ENCODE measurements around the gene SERPINA9. TPM values are rescaled to one million over a fixed set of nuclear protein-coding genes. Genes with fewer than 3 reads are reported as not detected.

Gene SERPINA9
- total and polyA plus RNA-seq, 2 of the 8 experiments (the other 6 are each of a cell fraction or from before 2014, with no cell fraction given) = not detected

DNA sequence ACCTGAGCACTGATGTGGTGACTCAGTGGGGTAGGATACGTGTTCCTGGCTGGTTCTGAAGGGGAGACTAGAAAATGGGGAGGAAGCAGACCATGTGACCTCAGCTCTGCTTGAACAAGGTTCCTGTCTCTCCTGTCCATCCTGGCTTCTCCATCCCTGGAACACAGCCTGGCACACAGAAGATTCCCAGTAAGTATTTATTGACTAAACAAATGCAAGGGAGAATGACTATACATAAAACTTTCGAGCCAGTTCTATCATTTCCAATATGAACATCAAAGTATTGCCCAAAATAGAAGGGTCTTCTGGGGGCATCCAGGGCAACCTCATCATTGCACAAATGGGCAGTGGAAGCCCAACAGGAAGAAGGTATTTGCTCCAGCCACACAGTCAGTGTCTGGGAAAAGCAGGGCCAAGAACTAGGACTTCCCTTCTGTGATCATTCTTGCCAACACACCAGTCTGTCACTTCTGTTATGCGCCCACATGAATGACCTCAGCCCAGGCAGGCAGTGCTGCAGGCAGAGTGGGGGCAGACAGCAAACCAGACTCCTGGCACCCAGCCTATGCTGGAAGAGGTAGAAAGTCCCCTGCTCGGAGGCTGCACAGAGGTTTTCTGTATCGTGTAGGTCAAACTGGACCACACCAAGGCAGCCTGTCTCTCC is 5.6 kb upstream of the SERPINA9 start:
- no peak overlapping the region for H2BK5ac ChIP-seq (ENCODE audit: low read depth, low read length)
- H3K27me3 ChIP-seq (replicated peaks in 1 of 4; ENCODE audit: control insufficient read depth in 3 of 4, extremely low read depth in 1 of 4, insufficient read depth in 3 of 4, low read length in 3 of 4) = no peaks in the 10 kb centered on the region; a peak in 1 of 7 replicates
- H2BK20ac ChIP-seq (ENCODE audit: low read length) = no peak overlapping the region
- ChIA-PET POLR2A (ENCODE audit: partially characterized antibody) (interaction anchor here (1.1 kb wide), 1 partner anchor 15 kb away, joined by 3 read pairs; no protein-coding TSS in a partner anchor), CTCF (ENCODE audit: partially characterized antibody) (interaction anchor here (0.5 to 3.3 kb wide), 3 partner anchors 13 to 461 kb away, joined by 3 to 11 read pairs (median 7); no protein-coding TSS in a partner anchor)
- H3K4me1 ChIP-seq (replicated peaks in 1 of 4; ENCODE audit: control insufficient read depth in 3 of 4, insufficient read depth in 4 of 4, low read length in 3 of 4) = peaks cover 0 to 7% (median 4%) of the 10 kb centered on the region in 4 experiments; a peak in 6 of 7 replicates
- no peaks in the 10 kb centered on the region for H3K79me1 ChIP-seq (ENCODE audit: low read depth, low read length)
- H4K8ac ChIP-seq (ENCODE audit: extremely low read depth, insufficient read depth, low read length) = no peak overlapping the region
- TF ChIP-seq TAF7 (optimal IDR thresholded peaks at IDR 0.05; ENCODE audit: borderline replicate concordance, low read depth, low read length) (no peak), BCL11A (IDR thresholded peaks at IDR 0.05; ENCODE audit: low read depth in 2 of 2, low read length in 2 of 2) (no peak), TAF1 (IDR thresholded peaks at IDR 0.05; ENCODE audit: low read depth, low read length) (no peak), JUND (IDR thresholded peaks at IDR 0.05; ENCODE audit: low read length) (no peak)
- TF ChIP-seq, protein P1, sequence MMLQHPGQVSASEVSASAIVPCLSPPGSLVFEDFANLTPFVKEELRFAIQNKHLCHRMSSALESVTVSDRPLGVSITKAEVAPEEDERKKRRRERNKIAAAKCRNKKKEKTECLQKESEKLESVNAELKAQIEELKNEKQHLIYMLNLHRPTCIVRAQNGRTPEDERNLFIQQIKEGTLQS (IDR thresholded peaks at IDR 0.05; ENCODE audit: insufficient read depth, low read depth, low read length) = no peak
- H3K36me3 ChIP-seq (ENCODE audit: control insufficient read depth in 2 of 4, insufficient read depth in 4 of 4, low read length in 3 of 4) = no peaks in the 10 kb centered on the region
- H2BK12ac ChIP-seq (ENCODE audit: low read depth, low read length) = no peak overlapping the region
- no peak overlapping the region for H3K23ac ChIP-seq (ENCODE audit: insufficient read length)
- H4K5ac ChIP-seq (ENCODE audit: insufficient read length, low read depth, low read length) = no peak overlapping the region
- H2AFZ ChIP-seq (ENCODE audit: low read length) = no peak overlapping the region
- no peak overlapping the region for H4K91ac ChIP-seq (replicated peaks; ENCODE audit: insufficient read length, low read length)
- DNase-seq (ENCODE audit: low read depth in 1 of 2, low spot score in 2 of 2) (no peak), FAIRE-seq (no peak)
- no peaks in the 10 kb centered on the region for H3K79me2 ChIP-seq (ENCODE audit: control insufficient read depth in 1 of 2, insufficient read depth in 2 of 2, low read length in 2 of 2)
- no peak overlapping the region for H2BK120ac ChIP-seq (replicated peaks; ENCODE audit: low read depth, low read length)
- H2AK5ac ChIP-seq (ENCODE audit: low read depth, low read length) = no peak overlapping the region
- H2BK15ac ChIP-seq (ENCODE audit: low read length) = no peak overlapping the region
- no peak overlapping the region for H3K9ac ChIP-seq (replicated peaks in 1 of 4; ENCODE audit: extremely low read depth in 1 of 4, low read depth in 3 of 4, low read length in 3 of 4)
- H3K23me2 ChIP-seq (ENCODE audit: low read depth, low read length) = peaks cover 3% of the 10 kb centered on the region; the same call in 1 of the 2 replicates
- H3K18ac ChIP-seq (ENCODE audit: extremely low read depth, low read length) = no peak overlapping the region
- no peak overlapping the region for H3K4ac ChIP-seq (replicated peaks; ENCODE audit: insufficient read length, low read depth, low read length)
- H3K4me3 ChIP-seq (ENCODE audit: extremely low read depth in 1 of 4, insufficient read depth in 2 of 4, low read depth in 3 of 4, low read length in 4 of 4) = no peak overlapping the region
- no peaks in the 10 kb centered on the region for H4K20me1 ChIP-seq (replicated peaks in 1 of 2; ENCODE audit: control insufficient read depth in 1 of 2, insufficient read depth in 2 of 2, low read length in 2 of 2)
- WGBS, 2 experiments (ENCODE audit: extremely low coverage in 1 of 2, insufficient coverage in 1 of 2, insufficient read length in 1 of 2, insufficient replicate concordance in 2 of 2, low coverage in 1 of 2, low lambda C conversion rate in 2 of 2, missing lambda C conversion rate in 1 of 2) = 90% methylated on average over 5 of the region's 5 CpGs; no CpG with 5 or more reads in 1 of the 2 experiments
- H3K14ac ChIP-seq (ENCODE audit: insufficient read length) = no peak overlapping the region
- H3K27ac ChIP-seq (ENCODE audit: low read depth, low read length) = no peak overlapping the region
- H3K9me3 ChIP-seq (ENCODE audit: insufficient read depth in 2 of 2, low read depth in 1 of 2, low read length in 1 of 2) = peaks cover 12 to 17% of the 10 kb centered on the region in 2 experiments
- no peak overlapping the region for H3K4me2 ChIP-seq (ENCODE audit: insufficient read depth in 1 of 2, low read depth in 2 of 2, low read length in 2 of 2)
- no peak overlapping the region for H3K56ac ChIP-seq (replicated peaks; ENCODE audit: insufficient read length, low read depth, low read length)

Measured in H1 (cell line).